HEK293 (cell line): ENCODE results near the gene TMEM185B.

Experiments used
- RBAK ChIP-seq: fragments of 450-650 bp; formaldehyde crosslinking; IDR thresholded peaks from 2 replicates; pipeline ENCODE4 v1.5.1; 2016; ENCODE audit warnings: missing biosample characterization, missing genetic modification characterization
- ZNF335 ChIP-seq: fragments of 450-650 bp; formaldehyde crosslinking; conservative IDR thresholded peaks from 2 replicates; pipeline ENCODE4 v1.5.1; 2016; ENCODE audit warnings: missing biosample characterization, missing genetic modification characterization
- ZNF391 ChIP-seq: fragments of 450-650 bp; formaldehyde crosslinking; IDR thresholded peaks from 2 replicates; pipeline ENCODE4 v1.5.1; 2016; ENCODE audit warnings: low read depth, missing biosample characterization, missing genetic modification characterization, borderline replicate concordance
- ZNF843 ChIP-seq: fragments of 450-650 bp; formaldehyde crosslinking; IDR thresholded peaks from 2 replicates; pipeline ENCODE4 v1.5.1; 2016; ENCODE audit warnings: missing biosample characterization, missing genetic modification characterization
- TF ChIP-seq, protein P1 (sequence below): fragments of 450-650 bp; formaldehyde crosslinking; IDR thresholded peaks from 2 replicates; pipeline ENCODE4 v1.5.1; 2016; ENCODE audit warnings: missing biosample characterization, missing genetic modification characterization

GRCh38 chr2:120209427-120210269, 13.6 kb downstream of the TMEM185B start:
- TF ChIP-seq ZNF335 (tag by site-specific recombination) (no peak), RBAK (no peak), ZNF391 (tag by site-specific recombination) (no peak), ZNF843 (tag by site-specific recombination) (no peak)
- TF ChIP-seq, protein P1, sequence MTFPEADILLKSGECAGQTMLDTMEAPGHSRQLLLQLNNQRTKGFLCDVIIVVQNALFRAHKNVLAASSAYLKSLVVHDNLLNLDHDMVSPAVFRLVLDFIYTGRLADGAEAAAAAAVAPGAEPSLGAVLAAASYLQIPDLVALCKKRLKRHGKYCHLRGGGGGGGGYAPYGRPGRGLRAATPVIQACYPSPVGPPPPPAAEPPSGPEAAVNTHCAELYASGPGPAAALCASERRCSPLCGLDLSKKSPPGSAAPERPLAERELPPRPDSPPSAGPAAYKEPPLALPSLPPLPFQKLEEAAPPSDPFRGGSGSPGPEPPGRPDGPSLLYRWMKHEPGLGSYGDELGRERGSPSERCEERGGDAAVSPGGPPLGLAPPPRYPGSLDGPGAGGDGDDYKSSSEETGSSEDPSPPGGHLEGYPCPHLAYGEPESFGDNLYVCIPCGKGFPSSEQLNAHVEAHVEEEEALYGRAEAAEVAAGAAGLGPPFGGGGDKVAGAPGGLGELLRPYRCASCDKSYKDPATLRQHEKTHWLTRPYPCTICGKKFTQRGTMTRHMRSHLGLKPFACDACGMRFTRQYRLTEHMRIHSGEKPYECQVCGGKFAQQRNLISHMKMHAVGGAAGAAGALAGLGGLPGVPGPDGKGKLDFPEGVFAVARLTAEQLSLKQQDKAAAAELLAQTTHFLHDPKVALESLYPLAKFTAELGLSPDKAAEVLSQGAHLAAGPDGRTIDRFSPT: no peak
